H54 (cell line): Measurements from ENCODE around the gene C1R.

Experiments used
- DNase-seq: peaks from one replicate; pipeline ENCODE4 v3.0.0; 2011; ENCODE audit warnings: low spot score, mixed read lengths; ENCODE audit not compliant: insufficient read length
- FAIRE-seq: peaks from 3 replicates; lab custom pipeline; 2011; peaks lifted over from hg19 to GRCh38; lab: Jason Lieb, UNC
- POLR2A ChIP-seq: IDR thresholded peaks from 2 replicates; pipeline ENCODE4 v1.6.1; 2011; ENCODE audit warnings: low read depth, mild to moderate bottlenecking, low read length

Gene C1R

GRCh38 chr12:7035463-7035862 is 56.8 kb downstream of the C1R start:
- no peak for FAIRE-seq
- no peak for DNase-seq
- TF ChIP-seq POLR2A: no peak

DNA sequence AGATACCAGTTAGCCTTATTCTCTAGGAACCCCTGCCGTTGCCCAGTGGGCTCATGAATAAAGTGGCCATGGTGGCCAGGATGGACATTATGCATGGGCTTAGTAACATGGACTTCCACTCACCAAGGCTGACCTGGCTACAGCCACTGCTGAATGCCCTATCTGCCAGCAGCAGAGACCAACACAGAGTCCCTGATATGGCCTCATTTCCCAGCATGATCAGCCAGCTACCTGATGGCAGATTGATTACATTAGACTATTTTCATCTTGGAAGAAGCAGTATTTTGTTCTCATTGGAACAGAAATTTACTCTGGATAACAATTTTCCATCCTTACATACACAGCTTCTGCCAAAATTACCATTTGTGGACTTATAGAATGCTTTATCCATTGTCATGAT is 57.8 kb downstream of the C1R start:
- no peak for FAIRE-seq
- DNase-seq: no peak
- no peak for TF ChIP-seq POLR2A

GRCh38 chr12:7032990-7033389 is 59.3 kb downstream of the C1R start:
- no peak for DNase-seq
- FAIRE-seq: no peak
- TF ChIP-seq POLR2A: no peak

- FAIRE-seq (no peak), DNase-seq (no peak)
- TF ChIP-seq POLR2A: no peak
These were observed 60.9 kb downstream of the C1R start for GRCh38 chr12:7031306-7031705.
